Stimulated activated CD8-positive, alpha-beta memory T cell treated with anti-CD3 and anti-CD28 coated beads, Interleukin-12 subunit alpha, Interleukin-12 subunit beta, amount 100 ng/mL, for 1 hour (primary cell): ENCODE data around the gene AKT1S1.
A peak's percentile ranks its signal among the peaks of the same experiment; 100 is the strongest.

Source experiments
- DNase-seq: peaks from one replicate; pipeline ENCODE4 v3.0.0-alpha.2; 2020; ENCODE audit warnings: low read depth

Gene AKT1S1

DNA sequence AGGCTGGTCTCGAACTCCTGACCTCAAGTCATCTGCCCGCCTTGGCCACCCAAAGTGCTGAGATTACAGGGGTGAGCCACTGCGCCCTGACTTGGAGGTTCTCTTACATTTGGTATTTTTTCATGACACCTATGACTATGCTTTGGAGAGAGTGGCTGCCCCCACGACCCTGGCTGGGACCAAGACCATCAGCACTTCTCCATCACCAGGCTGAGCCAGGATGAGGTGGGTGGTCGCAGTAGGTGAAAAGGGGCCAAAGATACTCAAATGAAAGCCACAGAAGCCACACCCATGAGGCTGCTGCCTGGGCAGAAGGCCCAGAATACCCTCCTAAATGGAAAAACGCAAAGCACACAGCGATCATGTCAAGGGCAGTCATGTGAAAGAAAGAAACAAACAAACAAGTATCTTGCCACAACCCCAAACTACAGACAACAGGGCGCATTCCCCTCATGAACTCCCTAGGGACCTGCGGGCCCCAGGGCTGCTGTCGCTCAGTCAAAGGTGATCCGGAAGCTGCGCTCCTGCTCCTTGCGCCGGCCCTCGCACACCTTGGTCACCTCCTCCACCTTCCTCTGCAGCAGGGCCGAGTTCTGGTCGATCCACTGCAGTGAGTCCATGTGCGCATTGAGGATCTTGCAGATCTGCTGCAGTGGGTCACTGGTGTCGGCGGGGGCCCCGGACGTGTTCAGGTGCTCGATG, 30.7 kb upstream of the AKT1S1 start:
- DNase-seq = no peak

DNA sequence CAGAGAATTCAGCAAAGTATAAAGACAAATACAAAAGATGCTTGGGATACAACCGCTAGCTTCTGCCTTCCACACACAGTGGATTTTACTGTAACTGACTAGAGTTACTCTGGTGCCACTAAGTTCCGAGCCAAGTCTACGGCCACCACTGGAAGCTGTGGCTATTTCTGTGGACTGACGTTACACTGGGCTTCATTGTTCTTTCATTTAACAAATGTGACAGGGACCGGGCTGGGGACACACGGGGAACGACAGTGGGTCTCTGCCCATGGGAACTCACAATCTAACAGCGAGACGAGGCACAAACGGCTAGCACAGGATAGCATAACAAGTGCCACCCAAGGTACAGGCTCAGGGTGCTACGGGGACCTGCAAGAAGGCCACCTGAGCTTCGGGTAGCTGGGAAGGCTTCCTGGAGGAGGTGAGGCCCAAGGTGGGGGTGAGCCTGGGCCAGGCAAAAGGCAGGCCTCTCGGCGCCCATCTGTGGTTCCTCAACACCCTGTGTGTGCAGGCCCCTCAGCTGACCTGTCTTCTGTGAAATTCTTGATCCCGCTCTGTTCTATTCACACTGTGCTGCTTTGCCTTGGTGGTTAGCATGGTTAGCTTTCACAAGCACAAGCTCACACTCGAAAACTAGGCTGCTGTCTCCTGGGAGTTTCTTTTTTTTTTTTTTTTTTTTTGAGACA, 29.9 kb upstream of the AKT1S1 start:
- DNase-seq = no peak

DNA sequence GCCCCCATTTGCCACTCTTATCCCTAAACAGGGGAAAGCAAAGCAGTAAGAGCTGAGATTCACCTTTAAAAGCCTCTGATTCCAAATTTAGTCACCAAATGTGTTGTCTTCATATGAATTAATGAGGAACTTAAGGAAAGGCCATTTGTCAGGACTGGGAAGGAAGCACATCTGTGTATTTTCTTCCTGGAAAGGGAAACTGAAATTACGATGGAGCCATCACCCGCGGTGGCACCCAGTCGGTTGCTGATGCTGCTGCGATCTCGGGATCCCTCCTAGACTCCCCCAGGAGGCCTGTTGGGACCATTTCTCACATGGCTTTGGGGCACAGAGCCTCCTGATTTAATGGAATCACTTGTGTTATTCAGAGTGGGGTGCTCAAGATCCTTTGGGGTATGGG, 27.0 kb upstream of the AKT1S1 start:
- no peak for DNase-seq

DNA sequence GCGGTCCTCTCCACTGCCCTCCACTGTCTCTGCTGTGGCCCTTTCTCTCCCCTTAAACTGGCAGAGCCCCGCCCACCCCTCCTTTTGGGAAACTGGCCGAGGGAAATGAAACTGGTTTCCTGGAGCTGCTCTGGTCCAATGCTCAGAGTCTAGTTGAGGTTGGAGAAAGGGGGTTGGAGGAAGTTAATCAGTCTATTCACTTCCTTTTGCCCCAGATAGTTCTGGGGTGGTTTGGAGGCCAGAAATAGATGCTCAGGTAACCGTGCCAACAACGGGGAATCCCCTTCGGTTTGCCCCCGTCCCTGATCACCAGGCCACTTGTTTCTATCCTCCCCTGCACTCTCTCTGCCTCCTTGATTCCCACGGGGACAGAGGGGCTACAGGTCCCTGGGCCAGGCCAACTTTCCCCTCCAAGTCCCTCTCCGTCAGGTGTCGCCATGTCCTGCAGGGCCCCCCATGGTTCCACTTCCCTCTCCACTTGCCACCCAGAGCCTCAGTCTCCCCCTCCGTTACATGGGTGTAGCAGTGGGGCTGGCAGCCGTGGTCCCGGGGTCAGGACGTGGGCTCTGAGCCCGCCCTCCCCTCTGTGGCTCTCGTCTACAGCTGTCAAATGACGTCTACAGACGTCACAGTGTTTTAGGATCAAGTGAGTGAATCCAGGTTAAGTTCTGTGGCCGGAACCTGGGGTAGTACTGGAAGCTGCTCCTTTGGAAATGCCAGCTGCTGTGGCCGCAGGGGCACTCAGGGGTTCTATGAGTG, 19.9 kb upstream of the AKT1S1 start, which contains the start of gene IL4I1:
Gene IL4I1 (minus strand): TSS at position 25 of the 759 bp plus-strand sequence. CDS start 727 bp downstream, outside the sequence.
- DNase-seq = peak; percentile 39

DNA sequence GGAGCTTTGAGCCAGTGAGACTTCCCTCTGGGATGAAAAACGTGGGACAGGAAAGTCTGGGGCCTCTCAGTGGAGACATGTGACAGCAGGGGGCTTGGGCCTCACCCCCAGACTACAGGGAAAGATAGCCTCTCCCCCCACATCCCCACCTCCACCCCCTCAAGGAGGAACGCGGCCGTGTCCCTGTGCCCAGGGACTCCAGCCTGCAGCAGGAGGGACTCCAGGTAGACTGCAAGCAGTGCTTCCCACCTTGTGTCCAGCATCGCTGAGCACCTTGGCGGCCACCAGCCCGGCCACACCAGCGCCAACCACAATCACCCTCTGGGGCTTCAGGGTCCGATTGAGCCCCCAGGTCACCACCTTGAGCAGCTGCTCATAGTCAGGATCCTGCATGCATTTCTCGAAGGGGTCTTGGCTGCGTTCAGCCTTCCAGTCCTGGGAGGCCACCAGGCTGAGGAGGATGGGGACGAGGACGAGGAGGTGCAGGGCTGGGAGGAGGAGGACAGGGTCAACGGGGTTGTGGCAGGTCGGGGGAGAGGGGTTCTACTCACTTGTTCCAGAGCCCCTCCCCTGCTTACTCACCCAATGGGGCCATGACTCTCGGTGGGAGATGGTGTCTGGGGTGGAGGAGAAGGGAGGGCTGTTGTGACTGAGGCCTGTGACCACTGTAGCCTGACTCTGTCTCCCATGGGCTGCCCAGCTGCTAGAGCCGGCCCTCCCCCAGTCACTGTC, 18.6 kb upstream of the AKT1S1 start:
- no peak for DNase-seq

DNA sequence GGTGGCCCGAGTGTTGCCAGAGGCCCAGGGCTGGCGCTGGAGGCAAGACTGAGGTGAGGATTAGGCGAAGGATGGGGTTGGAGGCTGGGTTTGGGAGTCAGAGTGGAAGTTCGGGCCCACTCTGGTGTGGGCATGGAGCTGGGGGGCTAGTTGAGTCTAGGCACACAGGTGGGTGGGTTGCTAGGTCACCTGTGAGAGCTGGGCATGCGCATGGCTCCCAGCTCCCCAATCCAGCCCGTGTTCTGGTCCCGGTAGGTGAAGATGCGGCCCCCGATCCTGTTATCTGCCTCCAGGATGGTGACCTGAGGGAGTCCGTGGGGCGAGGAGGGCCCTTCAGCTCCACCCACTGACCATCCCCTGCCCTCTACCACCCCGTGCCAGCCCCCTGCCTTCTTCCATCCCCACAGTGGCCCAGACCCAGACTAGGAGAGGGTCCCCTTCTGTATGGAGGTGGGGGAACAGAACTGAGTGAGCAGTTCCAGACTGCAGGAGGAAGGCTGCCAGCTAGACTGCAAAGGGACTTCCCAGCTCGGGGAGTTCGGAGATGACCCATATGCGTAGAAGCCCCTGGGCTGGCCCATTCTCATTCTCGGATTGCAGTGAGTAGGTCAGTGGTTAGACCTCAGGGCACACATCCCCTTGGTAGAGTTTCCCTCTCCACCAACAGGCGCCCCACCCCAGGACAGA, 17.9 kb upstream of the AKT1S1 start:
- no peak for DNase-seq

DNA sequence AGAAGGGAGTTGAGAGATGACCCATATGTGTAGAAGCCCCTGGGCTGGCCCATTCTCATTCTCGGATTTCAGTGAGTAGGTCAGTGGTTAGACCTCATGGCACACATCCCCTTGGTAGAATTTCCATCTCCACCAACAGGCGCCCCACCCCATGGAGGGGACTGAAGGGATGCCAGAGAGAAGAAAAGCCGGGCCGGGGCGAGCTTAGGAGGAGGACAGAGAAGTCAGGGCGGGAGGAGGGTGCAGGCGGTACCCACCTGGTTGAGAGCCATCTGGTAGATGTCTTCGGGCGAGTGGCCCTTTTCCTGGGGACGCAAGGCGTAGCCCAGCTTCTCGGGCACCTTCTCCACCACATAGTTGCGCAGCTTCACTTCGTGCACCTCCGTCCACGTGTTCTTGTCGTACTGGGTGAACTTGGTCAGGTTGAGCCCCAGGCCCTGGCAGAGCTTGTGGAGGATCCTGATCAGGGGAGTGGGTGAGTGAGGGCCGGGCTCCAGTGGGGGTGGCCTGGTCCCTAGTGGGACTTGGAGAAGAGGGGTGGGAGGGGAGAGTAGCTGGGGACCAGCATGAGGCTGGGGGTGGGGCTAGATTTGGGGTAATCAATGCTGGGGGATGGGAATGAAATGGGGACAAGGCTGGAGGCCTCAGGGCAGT, 17.0 kb upstream of the AKT1S1 start:
- DNase-seq = no peak

DNA sequence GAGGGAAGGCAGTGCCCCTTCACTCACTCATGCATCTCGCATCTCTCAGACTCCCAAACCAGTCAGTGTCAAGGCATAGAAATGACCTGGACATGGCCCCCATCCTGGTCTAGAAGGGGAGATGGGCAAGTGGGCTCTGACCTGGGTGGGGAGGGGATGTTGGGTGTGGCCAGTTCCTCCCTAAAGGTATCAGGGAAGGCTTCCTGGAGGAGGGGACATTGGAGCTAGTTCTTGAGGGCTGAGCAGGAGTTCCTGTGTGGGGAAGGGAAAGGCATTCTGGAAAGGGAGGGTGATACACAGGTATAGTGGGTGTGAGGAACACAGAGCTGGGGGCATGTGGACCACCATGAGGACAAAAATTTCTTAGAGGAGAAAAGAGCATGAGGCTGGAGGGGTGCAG, 15.6 kb upstream of the AKT1S1 start:
- no peak for DNase-seq

DNA sequence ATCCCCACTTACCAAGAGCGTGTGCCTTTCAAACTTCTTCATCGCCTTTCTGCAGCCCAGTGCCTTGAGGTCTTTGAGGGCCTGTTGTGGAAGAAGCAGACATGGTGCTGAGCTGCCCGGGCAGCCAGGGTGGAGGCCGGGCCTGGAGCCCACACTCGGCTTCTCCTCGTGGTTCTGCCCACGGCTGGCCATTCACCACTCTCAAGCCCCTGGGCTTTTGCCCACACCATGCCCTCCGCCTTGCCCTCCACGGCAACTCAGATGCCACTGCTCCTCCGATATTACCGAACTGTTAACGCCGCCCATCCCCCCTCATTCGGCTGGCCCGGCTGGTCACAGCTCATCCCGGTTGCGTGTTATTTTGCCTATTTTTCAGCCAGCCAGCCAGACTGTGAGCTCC, 14.2 kb upstream of the AKT1S1 start:
- no peak for DNase-seq

DNA sequence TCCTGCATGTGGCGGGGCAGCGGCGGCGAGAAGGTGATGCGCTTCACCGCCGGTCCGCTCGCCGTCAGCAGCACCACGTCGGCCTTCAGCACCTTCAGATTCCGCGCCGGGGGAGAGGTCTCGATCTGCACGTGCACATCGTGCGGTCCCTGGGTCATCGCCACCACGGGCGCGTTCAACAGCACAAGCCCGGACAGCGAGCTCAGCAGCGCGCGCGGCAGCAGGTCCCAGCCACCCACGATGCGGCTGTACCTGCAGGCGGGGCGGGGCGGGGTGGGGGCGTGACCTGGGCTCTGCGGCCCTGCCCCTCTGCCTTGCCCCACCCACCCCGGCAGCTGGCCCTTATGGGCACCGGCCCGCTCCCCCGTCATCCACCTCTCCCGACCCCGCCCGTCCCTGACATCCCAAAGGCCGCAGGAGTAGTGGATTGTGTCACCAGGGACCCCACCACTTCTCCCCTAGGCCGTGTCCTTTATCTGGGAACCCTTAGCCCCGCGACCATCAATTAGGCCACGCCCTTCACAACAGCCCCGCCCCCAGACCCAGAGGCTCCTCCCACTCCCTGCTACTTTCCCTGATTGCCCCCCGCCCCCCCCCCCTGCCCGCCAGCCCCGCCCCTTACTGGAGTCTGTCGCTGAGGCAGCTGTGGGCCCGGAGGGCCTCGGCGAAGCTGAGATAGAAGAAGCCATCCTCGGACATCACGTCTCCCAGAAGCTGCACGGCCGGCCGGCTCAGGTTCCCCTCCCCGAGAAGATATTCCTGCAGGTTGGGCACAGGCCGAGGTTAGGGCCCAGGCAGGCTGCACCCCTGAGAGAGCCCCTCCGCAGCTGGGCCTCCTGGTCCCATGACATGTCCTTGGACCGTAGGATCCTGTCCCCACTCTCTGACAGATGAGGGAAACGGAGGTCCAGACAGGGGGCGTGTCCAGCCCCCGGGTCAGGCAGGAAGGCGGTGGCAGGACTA, 13.5 kb upstream of the AKT1S1 start:
- peak; percentile 35 for DNase-seq

DNA sequence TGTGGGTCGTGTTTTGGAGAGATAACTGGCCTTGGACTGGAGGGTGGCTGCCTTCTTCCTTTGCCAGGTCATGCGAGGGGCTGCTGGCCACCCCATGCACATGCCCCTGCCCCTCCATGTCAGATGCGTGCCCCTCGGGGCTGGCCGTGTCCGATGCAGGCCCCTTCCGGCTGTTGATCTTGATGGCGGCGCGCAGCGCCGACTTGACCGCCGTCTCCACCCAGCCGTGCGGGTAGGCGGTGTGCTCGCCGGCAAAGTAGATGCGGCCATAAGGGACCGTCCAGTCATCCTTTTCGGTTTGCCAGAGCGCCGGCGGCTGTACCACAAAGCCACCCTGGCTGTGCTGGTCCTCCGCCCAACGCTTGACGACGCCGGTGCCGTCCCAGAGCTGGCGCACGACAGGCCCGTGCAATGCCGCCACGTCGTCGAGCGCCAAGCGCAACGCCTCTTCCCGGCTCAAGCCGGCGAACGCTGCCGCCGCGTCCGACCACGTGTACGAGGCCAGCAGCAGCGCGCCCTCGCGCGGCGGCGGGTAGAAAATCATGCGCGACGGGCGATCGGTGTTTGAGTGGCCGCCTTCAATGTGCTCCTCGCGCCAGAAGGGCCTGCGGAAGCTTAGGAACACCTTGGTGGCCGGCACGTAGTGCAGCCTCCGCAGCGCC, 12.7 kb upstream of the AKT1S1 start:
- DNase-seq = peak; percentile 55

DNA sequence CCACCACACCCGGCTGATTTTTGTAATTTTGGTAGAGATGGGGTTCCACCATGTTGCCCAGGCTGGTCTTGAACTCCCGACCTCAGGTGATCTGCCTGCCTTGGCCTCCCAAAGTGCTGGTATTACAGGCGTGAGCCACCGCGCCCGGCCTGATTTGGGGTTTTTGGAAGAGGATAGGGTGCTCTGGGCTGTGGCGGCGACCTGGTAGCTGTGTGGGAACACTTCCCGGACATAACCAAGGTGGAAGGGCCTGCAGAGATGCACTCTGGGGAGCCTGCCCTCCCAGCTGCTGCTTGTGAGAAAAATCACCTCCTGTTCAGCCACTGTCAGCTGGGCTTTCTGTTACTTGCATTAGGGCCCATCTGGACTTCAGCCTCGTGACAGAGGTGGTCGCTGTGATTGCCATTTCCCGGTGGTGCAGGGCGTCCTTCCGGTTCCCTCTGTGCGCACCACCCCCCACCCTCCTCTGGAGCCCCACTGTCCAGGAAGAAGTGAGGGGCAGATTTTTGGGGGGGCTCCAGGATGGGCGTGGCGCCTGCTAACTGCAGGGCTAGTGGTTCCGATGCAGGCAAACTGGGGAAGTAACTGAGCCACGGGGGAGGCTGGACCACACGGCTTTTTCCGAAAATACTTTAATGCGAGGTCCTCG, 12.0 kb upstream of the AKT1S1 start:
- no peak for DNase-seq

DNA sequence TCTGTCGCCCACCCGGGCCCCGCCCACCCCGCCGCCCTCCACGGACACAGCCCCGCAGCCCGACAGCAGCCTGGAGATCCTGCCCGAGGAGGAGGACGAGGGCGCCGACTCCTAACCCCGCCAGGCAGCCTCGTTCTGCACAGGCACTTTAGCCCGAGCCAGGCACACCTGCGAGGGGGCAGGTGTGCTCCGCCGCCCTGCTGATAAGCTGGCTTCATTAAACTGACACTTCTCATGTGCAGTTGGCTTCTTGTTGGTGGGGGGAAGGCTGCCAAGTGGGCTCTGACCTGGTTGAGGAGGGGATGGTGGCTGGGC, 11.3 kb upstream of the AKT1S1 start:
- no peak for DNase-seq

DNA sequence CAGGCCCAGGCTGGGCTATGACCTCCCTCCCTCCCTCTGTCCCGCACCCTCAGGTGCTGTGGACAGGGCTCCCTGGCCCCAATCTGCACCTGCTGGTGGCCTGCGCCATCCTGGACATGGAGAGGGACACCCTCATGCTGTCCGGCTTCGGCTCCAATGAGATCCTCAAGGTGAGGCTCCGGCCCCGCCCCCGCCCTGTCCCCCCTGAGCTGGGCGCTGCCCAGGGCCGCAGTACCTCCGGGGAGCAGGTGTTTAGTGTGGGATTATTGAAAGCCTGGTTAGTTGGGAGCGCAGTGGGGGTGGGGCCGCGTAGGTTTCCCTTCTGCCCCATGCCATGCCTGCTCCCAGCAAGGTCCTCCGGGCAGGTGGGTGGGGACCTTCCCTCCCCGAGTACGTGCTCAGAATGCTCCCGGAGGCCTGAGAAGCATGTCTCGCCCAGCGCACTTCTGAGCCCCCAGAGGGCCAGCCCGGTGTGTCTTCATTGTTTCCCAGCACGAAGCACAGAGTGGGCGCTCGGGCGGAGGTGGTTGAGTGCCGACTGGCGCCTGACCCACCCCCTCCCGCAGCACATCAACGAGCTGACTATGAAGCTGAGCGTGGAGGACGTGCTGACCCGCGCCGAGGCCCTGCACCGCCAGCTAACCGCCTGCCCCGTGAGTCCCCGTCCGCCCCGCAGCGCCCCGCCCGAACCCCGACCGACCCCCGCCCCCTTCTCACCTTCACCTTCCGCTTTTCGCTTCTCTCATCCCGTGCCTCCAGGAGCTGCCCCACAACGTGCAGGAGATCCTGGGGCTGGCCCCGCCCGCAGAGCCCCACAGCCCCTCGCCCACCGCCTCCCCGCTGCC, 10.7 kb upstream of the AKT1S1 start:
- no peak for DNase-seq

DNA sequence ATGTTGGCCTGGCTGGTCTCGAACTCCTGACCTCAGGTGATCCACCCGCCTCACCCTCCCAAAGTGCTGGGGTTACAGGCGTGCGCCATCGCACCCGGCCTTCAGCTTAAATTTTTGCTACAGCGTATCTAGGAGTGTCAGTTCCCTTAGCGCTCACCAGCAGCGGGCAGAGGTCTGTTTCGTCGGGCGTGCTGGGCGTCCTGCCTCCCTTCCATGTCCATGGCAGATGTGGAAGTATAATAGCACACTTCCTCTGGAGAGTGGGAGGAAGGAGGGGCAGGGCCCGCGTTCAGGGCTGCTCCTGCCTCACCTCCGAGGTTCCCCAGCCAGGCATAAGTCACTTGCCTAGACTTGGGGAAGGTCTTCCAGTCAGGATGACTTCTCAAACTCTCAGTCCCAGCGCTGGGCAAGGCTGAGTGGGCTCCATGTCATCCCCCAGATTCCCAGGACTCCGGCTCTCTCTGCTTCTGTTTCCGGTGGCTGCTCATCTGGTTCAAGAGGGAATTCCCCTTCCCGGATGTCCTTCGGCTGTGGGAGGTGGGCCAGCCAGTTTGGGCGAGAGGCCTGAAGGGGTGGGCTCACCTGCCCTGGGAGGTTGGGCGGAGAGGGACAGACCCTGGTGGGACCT, 10.0 kb upstream of the AKT1S1 start:
- DNase-seq = no peak

DNA sequence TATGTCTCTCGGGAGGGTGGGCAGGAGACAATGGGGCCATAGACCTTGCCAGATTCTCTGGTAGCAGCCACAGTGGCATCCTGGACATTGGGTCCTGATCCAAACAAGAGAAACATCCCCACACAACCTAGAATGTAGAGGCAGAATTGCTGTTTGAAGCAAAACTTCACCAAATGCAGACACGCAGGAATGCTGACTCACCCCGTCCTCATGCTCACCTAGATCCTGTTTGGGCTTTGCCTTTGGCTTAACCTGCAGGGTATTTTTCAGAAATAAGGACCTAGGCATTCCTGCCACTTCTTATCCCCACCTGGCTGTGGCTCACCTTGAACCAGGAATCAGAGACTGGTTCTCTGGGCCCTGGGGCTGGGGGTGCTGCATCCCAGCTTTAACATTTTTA, 7.6 kb upstream of the AKT1S1 start:
- DNase-seq = no peak

DNA sequence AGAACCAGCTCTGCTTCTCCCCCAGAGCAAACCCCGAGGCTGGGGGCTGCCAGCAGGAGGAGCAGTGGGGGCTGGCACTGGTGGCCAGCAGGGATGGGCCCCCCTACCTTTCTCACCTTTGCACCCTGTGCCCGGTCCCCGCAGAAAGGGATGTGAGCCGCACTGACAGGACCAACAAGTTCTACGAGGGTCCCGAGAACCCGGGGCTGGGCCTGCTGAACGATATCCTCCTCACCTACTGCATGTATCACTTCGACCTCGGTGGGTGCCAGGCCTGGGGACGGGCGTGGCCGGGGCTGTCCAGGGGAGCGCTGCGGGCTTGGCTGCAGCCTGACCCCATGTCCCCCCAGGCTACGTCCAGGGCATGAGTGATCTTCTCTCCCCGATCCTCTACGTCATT, 7.0 kb upstream of the AKT1S1 start:
- DNase-seq = no peak

DNA sequence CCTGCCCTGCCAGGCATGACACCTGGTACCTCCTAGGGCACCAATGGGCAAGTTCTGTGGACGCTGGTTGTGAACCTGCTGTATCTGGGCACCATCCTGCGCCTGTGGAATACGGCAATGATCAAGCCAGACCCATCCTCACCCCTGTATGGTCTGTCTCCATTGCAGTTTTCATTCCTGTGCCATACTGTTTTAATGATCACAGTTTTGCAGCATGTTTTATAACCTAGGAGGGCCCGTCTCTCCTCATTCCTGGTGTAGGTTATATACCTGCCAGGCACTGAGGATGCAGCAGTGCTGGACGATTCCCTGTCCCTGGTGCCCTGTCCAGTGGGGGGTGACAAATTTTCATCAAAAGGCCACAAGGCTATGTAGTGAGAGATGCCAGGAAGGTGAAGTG, 5.9 kb upstream of the AKT1S1 start:
- DNase-seq = no peak
